ENCODE measurements around the gene MAGI2. TPM values are rescaled to one million over a fixed set of nuclear protein-coding genes. Genes with fewer than 3 reads are reported as not detected.

MAGI2 gene
- total and polyA plus RNA-seq, 2 of the 13 experiments (the other 11 are each of a cell fraction or from before 2014, with no cell fraction given): 1.5 to 3.8 TPM

- ATAC-seq (no peak), FAIRE-seq (no peak), DNase-seq (ENCODE audit: low spot score) (no peak)
- intact Hi-C loops (cut with micrococcal nuclease; ENCODE audit: unreplicated experiment) (no loop called here), in situ Hi-C loops (cut with HindIII; ENCODE audit: extremely low pct_ligation_motif_present, low pct_unique_long_range_greater_than_20kb) (no loop called here)
- Histone ChIP-seq H2AFZ (ENCODE audit: low read length) (no peak overlapping the region), H3K36me3 (replicated peaks in 1 of 2; ENCODE audit: control insufficient read depth in 1 of 2, insufficient read depth in 2 of 2, low read length in 2 of 2) (no peaks in the 10 kb centered on the region), H3K4me1 (ENCODE audit: insufficient read depth, low read length) (peaks cover 8% of the 10 kb centered on the region), H3K79me2 (ENCODE audit: insufficient read depth, low read length) (no peaks in the 10 kb centered on the region), H3K4me3 (replicated peaks in 1 of 3; ENCODE audit: insufficient read depth in 1 of 3, low read depth in 2 of 3, low read length in 3 of 3) (no peak overlapping the region), H3K9me3 (ENCODE audit: low read length) (no peaks in the 10 kb centered on the region), H3K4me2 (ENCODE audit: low read depth, low read length) (no peak overlapping the region), H3K27me3 (ENCODE audit: control insufficient read depth in 1 of 2, insufficient read depth in 2 of 2, low read length in 2 of 2) (no peaks in the 10 kb centered on the region), H3K27ac (ENCODE audit: extremely low read length, insufficient read depth, low read length) (no peak overlapping the region), H4K20me1 (ENCODE audit: insufficient read depth, low read length) (no peaks in the 10 kb centered on the region), H3K9ac (ENCODE audit: insufficient read depth, low read depth, low read length) (no peak overlapping the region)
- CTCF ChIA-PET (ENCODE audit: low intra/inter-chr PET ratio, low total read pairs): no interaction called here
- POLR2A ChIA-PET: no interaction called here
- no TSS peak for BruUV-seq (replicated peaks)
- 19% methylated on average over 2 of the region's 2 CpGs for WGBS (ENCODE audit: low lambda C conversion rate)
- TF ChIP-seq U2AF1 (optimal IDR thresholded peaks at IDR 0.05; ENCODE audit: low read depth, low read length): no peak
- no peak for TF ChIP-seq MED8 (CRISPR knock-in tag; IDR thresholded peaks at IDR 0.05; ENCODE audit: insufficient replicate concordance)
- no peak for TF ChIP-seq MBD4 (IDR thresholded peaks at IDR 0.05; ENCODE audit: borderline replicate concordance, low read length)
- TF ChIP-seq DRAP1 (CRISPR knock-in tag; IDR thresholded peaks at IDR 0.05): no peak
- TF ChIP-seq ZNF672 (CRISPR knock-in tag; IDR thresholded peaks at IDR 0.05): no peak
- no peak for TF ChIP-seq LRRFIP1 (CRISPR knock-in tag; conservative IDR thresholded peaks at IDR 0.05)
- TF ChIP-seq SSRP1 (CRISPR knock-in tag; IDR thresholded peaks at IDR 0.05): no peak
- TF ChIP-seq ZGPAT (CRISPR knock-in tag; IDR thresholded peaks at IDR 0.05): no peak
- TF ChIP-seq TAF1 (CRISPR knock-in tag; IDR thresholded peaks at IDR 0.05): no peak
- TF ChIP-seq NBN (conservative IDR thresholded peaks at IDR 0.05): no peak
- no peak for TF ChIP-seq POGZ (CRISPR knock-in tag; IDR thresholded peaks at IDR 0.05)
- no peak for TF ChIP-seq ZNF142 (CRISPR knock-in tag; IDR thresholded peaks at IDR 0.05)
- no peak for TF ChIP-seq JDP2 (CRISPR knock-in tag; IDR thresholded peaks at IDR 0.05; ENCODE audit: borderline replicate concordance)
- TF ChIP-seq GLI4 (CRISPR knock-in tag; IDR thresholded peaks at IDR 0.05; ENCODE audit: borderline replicate concordance): no peak
- TF ChIP-seq THAP11 (CRISPR knock-in tag; IDR thresholded peaks at IDR 0.05): no peak
- no peak for TF ChIP-seq NONO (IDR thresholded peaks at IDR 0.05)
- TF ChIP-seq NONO (CRISPR knock-in tag; conservative IDR thresholded peaks at IDR 0.05): no peak
These were observed 976.5 kb downstream of the MAGI2 start for GRCh38 chr7:78476851-78477405.
